T-helper 2 cell treated with Interferon-gamma antibody and Interleukin-4, amounts not matched to agents 5 μg/mL and 100 μg/mL, for 36 hours (primary cell): ENCODE measurements around the gene OPN5.

Source experiments
- DNase-seq: peaks from one replicate; pipeline ENCODE4 v3.0.0; 2021; ENCODE audit warnings: low spot score
- H3K27ac Mint-ChIP-seq: one replicate; pipeline ENCODE4 v1.8.0; 2021; ENCODE audit warnings: mild to moderate bottlenecking, mixed read lengths
- H3K27me3 Mint-ChIP-seq: one replicate; pipeline ENCODE4 v1.8.0; 2021; ENCODE audit warnings: low read depth, mixed read lengths
- H3K36me3 Mint-ChIP-seq: one replicate; pipeline ENCODE4 v1.8.0; 2021; ENCODE audit warnings: low read depth, mixed read lengths
- H3K4me1 Mint-ChIP-seq: one replicate; pipeline ENCODE4 v1.8.0; 2021; ENCODE audit warnings: low read depth, mixed read lengths
- H3K4me3 Mint-ChIP-seq: one replicate; pipeline ENCODE4 v1.8.0; 2022; ENCODE audit warnings: mild to moderate bottlenecking, moderate library complexity, mixed read lengths
- H3K9me3 Mint-ChIP-seq: one replicate; pipeline ENCODE4 v1.8.0; 2021; ENCODE audit warnings: mixed read lengths

The OPN5 gene

DNA sequence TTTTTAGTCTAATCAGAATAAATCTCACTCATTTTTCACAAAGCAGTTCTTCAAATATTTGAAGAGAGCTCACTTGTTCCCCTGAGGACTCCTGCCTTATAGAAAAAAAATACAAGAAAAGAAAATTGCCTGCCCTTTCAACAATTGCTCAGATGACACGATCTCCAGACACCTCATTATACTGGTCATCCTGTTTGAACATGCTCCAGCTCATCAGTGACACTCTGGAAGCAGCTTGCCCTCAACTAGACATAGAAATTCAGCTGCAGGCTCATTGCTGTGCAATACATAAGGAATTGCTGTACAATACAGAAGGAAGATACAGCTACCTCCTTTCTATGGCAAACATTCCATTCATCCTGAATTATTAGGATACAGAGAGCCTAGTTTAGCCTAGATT, 73.1 kb downstream of the OPN5 start:
- Mint-ChIP-seq H3K27me3 (peaks cover 2% of the 10 kb centered on the region), H3K4me1 (no peaks in the 10 kb centered on the region), H3K9me3 (no peaks in the 10 kb centered on the region), H3K27ac (no peak overlapping the region), H3K36me3 (no peaks in the 10 kb centered on the region), H3K4me3 (no peak overlapping the region)
- no peak for DNase-seq

- H3K36me3 Mint-ChIP-seq = no peaks in the 10 kb centered on the region
- no peak overlapping the region for H3K27ac Mint-ChIP-seq
- no peaks in the 10 kb centered on the region for H3K9me3 Mint-ChIP-seq
- H3K27me3 Mint-ChIP-seq = peaks cover 2% of the 10 kb centered on the region
- no peaks in the 10 kb centered on the region for H3K4me1 Mint-ChIP-seq
- no peak overlapping the region for H3K4me3 Mint-ChIP-seq
- no peak for DNase-seq
Observed at GRCh38 chr6:47859175-47859574, 77.3 kb downstream of the OPN5 start.

GRCh38 chr6:47862731-47863130, 80.9 kb downstream of the OPN5 start:
- H3K4me3 Mint-ChIP-seq = no peak overlapping the region

GRCh38 chr6:47865206-47865605, 83.4 kb downstream of the OPN5 start:
- H3K27me3 Mint-ChIP-seq = peaks cover 3% of the 10 kb centered on the region
- no peak for DNase-seq
- H3K36me3 Mint-ChIP-seq = no peaks in the 10 kb centered on the region
- H3K4me1 Mint-ChIP-seq = no peaks in the 10 kb centered on the region
- no peak overlapping the region for H3K27ac Mint-ChIP-seq
- H3K9me3 Mint-ChIP-seq = no peaks in the 10 kb centered on the region
- H3K4me3 Mint-ChIP-seq = no peak overlapping the region

More at GRCh38 chr6:47862731-47863130, 80.9 kb downstream of the OPN5 start:
- no peak for DNase-seq
- Mint-ChIP-seq H3K36me3 (no peaks in the 10 kb centered on the region), H3K4me1 (no peaks in the 10 kb centered on the region), H3K27ac (no peak overlapping the region), H3K27me3 (peaks cover 5% of the 10 kb centered on the region), H3K9me3 (no peaks in the 10 kb centered on the region)

DNA sequence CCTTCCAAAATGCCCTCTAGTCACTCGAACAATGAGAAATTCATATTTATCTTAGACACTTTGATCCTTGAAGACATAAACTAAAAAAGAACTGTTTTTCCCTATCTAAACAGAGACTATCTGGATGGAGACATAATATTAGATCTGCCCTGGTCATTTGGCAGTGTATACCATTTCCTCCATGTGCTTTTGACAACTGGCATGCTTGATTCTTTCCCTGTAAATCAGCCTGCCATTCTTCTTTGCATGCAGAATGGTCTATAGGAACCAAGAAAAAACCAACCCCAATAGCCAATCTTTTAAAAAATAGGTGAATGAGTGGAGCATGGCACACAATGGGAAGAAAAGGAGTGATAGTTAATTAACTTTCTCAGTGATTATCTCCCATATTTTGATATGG, 93.8 kb downstream of the OPN5 start:
- no peak for DNase-seq

More for the DNA sequence above, 93.8 kb downstream of the OPN5 start:
- Mint-ChIP-seq H3K27me3 (no peaks in the 10 kb centered on the region), H3K36me3 (no peaks in the 10 kb centered on the region), H3K4me1 (no peaks in the 10 kb centered on the region), H3K27ac (no peak overlapping the region), H3K9me3 (no peaks in the 10 kb centered on the region), H3K4me3 (no peak overlapping the region)
